Bronchial epithelial cell (primary cell): ENCODE measurements around the gene PCDHGA10. TPM values are rescaled to one million over a fixed set of nuclear protein-coding genes. Genes with fewer than 3 reads are reported as not detected.
"Not testable (repeated sequence)": the region's sequence is repeated elsewhere in the genome, so short reads cannot be mapped to it uniquely, and the experiment has no call there.

Experiments used
- DNase-seq: peaks from one replicate; pipeline ENCODE4 v3.0.0-alpha.2; 2010; ENCODE audit warnings: low read depth
- FAIRE-seq: peaks from 2 replicates; lab custom pipeline; 2011; peaks lifted over from hg19 to GRCh38; lab: Jason Lieb, UNC
- H3K27me3 ChIP-seq: 2 replicates; pipeline ENCODE4 v1.5.1; 2011; ENCODE audit warnings: low read length; ENCODE audit not compliant: control insufficient read depth, insufficient read depth
- H3K36me3 ChIP-seq: 2 replicates; pipeline ENCODE4 v1.5.1; 2011; ENCODE audit warnings: low read length; ENCODE audit not compliant: control insufficient read depth, insufficient read depth
- H3K4me3 ChIP-seq: 2 replicates; pipeline ENCODE4 v1.5.1; 2011; ENCODE audit warnings: mild to moderate bottlenecking, low read depth, low read length, control low read depth
- total RNA-seq: library from RNA; depleted of rRNA; stranded (reverse); fragments of >200 nt; gene quantifications from 2 replicates; pipeline ENCODE4 v1.2.1, GENCODE V29; 2014
- TF ChIP-seq, protein P1 (sequence below): IDR thresholded peaks from 2 replicates; pipeline ENCODE4 v1.5.1; 2011; ENCODE audit warnings: mild to moderate bottlenecking, moderate library complexity, low read length, control low read depth, inconsistent platforms; ENCODE audit not compliant: insufficient read depth, severe bottlenecking

Gene PCDHGA10
- total RNA-seq, 1 donor from 2014 or later: 2.1 TPM

DNA sequence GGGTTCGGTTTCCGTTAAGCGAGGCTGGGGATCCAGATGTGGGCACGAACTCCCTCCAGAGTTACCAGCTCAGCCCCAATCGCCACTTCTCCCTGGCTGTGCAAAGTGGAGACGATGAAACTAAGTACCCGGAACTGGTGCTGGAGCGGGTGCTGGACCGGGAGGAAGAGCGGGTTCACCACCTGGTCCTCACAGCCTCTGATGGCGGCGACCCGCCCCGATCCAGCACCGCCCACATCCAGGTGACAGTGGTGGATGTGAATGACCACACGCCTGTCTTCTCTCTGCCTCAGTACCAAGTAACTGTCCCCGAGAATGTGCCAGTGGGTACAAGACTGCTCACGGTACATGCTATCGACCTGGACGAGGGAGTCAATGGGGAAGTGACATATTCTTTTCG, 29.4 kb upstream of the PCDHGA10 start:
- H3K4me3 ChIP-seq: no peak overlapping the region
- TF ChIP-seq, protein P1, sequence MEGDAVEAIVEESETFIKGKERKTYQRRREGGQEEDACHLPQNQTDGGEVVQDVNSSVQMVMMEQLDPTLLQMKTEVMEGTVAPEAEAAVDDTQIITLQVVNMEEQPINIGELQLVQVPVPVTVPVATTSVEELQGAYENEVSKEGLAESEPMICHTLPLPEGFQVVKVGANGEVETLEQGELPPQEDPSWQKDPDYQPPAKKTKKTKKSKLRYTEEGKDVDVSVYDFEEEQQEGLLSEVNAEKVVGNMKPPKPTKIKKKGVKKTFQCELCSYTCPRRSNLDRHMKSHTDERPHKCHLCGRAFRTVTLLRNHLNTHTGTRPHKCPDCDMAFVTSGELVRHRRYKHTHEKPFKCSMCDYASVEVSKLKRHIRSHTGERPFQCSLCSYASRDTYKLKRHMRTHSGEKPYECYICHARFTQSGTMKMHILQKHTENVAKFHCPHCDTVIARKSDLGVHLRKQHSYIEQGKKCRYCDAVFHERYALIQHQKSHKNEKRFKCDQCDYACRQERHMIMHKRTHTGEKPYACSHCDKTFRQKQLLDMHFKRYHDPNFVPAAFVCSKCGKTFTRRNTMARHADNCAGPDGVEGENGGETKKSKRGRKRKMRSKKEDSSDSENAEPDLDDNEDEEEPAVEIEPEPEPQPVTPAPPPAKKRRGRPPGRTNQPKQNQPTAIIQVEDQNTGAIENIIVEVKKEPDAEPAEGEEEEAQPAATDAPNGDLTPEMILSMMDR: no peak
- no peak for FAIRE-seq

DNA sequence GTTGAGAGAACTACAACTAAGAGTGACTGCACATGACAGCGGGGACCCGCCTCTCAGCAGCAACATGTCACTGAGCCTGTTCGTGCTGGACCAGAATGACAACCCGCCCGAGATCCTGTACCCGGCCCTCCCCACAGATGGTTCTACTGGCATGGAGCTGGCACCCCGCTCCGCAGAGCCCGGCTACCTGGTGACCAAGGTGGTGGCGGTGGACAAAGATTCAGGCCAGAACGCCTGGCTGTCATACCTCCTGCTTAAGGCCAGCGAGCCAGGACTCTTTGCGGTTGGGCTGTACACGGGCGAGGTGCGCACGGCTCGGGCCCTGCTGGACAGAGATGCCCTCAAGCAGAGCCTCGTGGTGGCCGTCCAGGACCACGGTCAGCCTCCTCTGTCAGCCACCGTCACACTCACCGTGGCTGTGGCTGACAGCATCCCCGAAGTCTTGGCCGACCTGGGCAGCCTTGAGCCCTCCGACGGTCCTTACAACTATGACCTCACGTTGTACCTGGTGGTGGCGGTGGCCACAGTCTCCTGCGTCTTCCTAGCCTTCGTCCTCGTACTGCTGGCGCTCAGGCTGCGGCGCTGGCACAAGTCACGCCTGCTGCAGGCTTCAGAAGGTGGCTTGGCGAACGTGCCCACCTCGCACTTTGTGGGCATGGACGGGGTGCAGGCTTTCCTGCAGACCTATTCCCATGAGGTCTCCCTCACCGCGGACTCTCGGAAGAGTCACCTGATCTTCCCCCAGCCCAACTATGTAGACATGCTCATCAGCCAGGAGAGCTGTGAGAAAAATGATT, 28.1 kb upstream of the PCDHGA10 start:
- DNase-seq (no peak), FAIRE-seq (no peak)
- Histone ChIP-seq H3K4me3 (no peak overlapping the region), H3K27me3 (no peaks in the 10 kb centered on the region), H3K36me3 (no peaks in the 10 kb centered on the region)
- TF ChIP-seq, protein P1: no peak

More for the DNA sequence above, 29.4 kb upstream of the PCDHGA10 start:
- no peaks in the 10 kb centered on the region for H3K36me3 ChIP-seq
- H3K27me3 ChIP-seq: no peaks in the 10 kb centered on the region
- no peak for DNase-seq

DNA sequence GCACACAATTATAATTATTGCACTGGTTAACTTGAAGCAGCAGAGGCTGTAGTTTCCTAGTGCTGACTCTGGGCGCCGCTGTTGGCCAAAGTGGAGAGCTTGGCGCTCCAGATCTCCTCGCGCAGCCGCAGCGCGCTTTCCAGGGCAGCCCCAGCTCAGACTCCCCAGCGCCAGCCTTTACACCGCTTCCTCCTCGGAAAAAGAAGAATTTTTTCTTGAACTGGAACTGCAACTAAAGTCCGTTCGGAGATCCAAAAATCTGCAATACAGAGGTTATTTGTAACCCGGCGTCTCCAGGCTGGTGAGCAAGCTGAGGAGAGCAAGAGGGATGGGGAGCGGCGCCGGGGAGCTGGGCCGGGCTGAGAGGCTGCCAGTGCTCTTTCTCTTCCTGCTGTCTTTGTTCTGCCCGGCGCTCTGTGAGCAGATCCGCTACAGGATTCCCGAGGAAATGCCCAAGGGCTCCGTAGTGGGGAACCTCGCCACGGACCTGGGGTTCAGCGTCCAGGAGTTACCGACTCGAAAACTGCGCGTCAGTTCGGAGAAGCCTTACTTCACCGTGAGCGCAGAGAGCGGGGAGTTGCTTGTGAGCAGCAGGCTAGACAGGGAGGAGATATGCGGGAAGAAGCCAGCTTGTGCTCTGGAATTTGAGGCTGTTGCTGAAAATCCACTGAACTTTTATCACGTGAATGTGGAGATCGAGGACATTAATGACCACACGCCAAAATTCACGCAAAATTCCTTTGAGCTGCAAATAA, 25.1 kb upstream of the PCDHGA10 start, which contains the start of gene PCDHGB4:
PCDHGB4 (plus strand) TSS at position 142 of the 755 bp plus-strand sequence; CDS start at position 329, 187 bp downstream.
- not testable (repeated sequence) for H3K27me3 ChIP-seq, H3K36me3 ChIP-seq
- DNase-seq (peak; percentile 34), FAIRE-seq (peak; percentile 100)
- TF ChIP-seq, protein P1: peak; percentile 59
- peak within 1 kb of the TSS; percentile 14 for H3K4me3 ChIP-seq

DNA sequence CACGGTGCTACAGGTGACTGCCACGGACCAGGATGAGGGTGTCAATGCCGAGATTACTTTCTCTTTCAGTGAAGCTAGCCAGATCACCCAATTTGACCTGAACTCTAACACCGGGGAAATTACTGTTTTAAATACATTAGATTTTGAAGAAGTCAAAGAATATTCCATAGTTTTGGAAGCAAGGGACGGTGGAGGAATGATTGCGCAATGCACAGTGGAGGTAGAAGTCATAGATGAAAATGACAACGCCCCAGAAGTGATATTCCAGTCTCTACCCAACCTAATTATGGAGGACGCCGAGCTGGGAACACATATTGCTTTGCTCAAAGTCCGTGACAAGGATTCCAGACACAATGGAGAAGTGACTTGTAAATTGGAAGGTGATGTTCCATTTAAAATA, 24.1 kb upstream of the PCDHGA10 start:
- DNase-seq (no peak), FAIRE-seq (no peak)
- Histone ChIP-seq H3K27me3 (no peaks in the 10 kb centered on the region), H3K4me3 (no peak overlapping the region), H3K36me3 (no peaks in the 10 kb centered on the region)
- TF ChIP-seq, protein P1: no peak

DNA sequence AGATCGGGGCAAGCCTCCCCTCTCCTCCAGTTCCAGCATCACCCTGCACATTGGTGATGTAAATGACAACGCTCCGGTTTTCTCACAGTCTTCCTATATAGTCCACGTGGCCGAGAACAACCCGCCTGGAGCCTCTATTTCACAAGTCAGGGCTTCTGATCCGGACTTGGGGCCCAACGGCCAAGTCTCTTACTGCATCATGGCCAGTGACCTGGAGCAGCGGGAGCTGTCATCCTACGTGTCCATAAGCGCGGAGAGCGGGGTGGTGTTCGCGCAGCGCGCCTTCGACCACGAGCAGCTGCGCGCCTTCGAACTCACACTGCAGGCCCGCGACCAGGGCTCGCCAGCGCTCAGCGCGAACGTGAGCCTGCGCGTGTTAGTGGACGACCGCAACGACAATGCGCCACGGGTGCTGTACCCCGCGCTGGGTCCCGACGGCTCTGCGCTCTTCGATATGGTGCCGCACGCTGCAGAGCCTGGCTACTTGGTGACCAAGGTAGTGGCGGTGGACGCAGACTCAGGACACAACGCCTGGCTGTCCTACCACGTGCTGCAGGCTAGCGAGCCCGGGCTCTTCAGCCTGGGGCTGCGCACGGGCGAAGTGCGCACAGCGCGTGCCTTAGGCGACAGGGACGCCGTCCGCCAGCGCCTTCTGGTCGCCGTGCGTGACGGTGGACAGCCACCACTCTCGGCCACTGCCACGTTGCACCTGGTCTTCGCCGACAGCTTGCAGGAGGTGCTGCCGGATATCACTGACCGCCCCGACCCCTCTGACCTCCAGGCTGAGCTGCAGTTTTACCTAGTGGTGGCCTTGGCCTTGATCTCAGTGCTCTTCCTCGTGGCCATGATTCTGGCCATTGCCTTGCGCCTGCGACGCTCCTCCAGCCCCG, 23.4 kb upstream of the PCDHGA10 start:
- Histone ChIP-seq H3K36me3 (no peaks in the 10 kb centered on the region), H3K4me3 (no peak overlapping the region), H3K27me3 (no peaks in the 10 kb centered on the region)
- DNase-seq: no peak
- TF ChIP-seq, protein P1: no peak
- no peak for FAIRE-seq
